GM13976 (cell line): ENCODE results near the gene CACNA1H.

ENCODE experiments used
- DNase-seq: peaks from one replicate; pipeline ENCODE4 v3.0.0; 2012; ENCODE audit warnings: low spot score
- in situ Hi-C: fragments of 300-500 bp; cut with MboI; formaldehyde crosslinking; loops from one replicate; pipeline ENCODE4 v1.12.0; 2022; ENCODE audit warnings: low sequenced_read_pairs, mixed read lengths, inconsistent platforms; ENCODE audit not compliant: unreplicated experiment
- TF ChIP-seq, protein P1 (sequence below): IDR thresholded peaks from 2 replicates; pipeline ENCODE4 v1.5.1; 2012; ENCODE audit warnings: borderline replicate concordance, mild to moderate bottlenecking; ENCODE audit not compliant: insufficient read depth; ENCODE audit errors: extremely low read depth, missing control alignments, control extremely low read depth

The CACNA1H gene

DNA sequence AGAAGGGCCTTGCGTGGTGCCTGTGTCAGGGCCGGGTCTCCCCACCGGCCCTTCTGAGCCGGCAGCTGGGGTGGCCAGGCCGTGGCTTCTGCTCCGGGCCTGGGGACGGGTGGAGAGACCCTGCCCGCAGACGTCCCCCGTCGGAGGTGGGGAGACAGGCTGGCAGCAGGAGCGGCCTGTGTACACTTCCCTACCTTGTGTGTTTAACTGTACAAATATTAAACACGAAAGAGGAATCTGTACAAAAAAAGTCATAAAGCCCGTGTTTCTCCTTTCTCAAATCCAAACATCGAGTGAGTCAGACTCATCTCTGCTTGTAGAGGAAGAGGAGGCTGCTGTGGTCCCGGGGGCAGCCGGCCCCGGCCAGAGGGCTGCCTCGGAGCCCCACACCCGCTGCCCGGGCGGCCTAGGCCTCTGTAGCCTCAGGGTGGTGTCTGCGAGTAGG is 2.0 kb downstream of the CACNA1H start:
- no peak for DNase-seq
- TF ChIP-seq, protein P1, sequence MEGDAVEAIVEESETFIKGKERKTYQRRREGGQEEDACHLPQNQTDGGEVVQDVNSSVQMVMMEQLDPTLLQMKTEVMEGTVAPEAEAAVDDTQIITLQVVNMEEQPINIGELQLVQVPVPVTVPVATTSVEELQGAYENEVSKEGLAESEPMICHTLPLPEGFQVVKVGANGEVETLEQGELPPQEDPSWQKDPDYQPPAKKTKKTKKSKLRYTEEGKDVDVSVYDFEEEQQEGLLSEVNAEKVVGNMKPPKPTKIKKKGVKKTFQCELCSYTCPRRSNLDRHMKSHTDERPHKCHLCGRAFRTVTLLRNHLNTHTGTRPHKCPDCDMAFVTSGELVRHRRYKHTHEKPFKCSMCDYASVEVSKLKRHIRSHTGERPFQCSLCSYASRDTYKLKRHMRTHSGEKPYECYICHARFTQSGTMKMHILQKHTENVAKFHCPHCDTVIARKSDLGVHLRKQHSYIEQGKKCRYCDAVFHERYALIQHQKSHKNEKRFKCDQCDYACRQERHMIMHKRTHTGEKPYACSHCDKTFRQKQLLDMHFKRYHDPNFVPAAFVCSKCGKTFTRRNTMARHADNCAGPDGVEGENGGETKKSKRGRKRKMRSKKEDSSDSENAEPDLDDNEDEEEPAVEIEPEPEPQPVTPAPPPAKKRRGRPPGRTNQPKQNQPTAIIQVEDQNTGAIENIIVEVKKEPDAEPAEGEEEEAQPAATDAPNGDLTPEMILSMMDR: no peak
- in situ Hi-C loops: no loop called here

DNA sequence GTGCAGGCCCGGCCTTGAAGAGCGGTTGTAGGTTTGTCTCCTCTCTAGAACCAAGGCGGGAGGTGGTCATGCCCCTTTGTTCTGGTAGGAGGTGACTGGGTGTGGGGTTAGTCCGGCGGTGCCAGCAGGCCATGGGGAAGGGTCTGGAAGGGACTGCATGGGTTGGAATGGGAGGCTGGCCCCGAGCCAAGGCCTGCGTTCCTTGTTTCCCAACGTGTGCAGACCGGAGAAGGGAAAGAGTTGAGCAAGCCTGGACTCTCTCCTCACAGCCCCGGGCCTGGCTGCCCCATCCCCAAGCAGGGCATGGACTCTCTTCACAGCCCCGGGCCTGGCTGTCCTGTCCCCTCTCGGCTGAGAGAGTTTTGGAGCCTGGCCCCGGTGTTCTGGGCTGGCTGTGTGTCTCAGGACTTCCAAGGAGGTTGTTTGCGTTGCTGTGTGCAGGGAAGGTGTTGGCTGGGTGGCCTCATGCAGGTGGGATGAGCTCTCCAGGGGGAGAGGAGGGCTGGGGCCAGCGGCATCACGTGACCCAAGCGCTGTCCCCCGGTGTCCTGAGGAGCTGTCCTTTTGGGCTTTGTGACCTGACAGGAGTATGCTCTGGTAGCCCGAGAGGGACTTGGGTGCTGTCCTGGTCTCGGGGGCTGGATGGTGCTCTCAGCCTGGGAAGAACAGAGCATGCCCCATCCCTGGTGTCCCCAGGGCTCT is 2.6 kb downstream of the CACNA1H start:
- DNase-seq: no peak
- in situ Hi-C loops: no loop called here
- TF ChIP-seq, protein P1: no peak

DNA sequence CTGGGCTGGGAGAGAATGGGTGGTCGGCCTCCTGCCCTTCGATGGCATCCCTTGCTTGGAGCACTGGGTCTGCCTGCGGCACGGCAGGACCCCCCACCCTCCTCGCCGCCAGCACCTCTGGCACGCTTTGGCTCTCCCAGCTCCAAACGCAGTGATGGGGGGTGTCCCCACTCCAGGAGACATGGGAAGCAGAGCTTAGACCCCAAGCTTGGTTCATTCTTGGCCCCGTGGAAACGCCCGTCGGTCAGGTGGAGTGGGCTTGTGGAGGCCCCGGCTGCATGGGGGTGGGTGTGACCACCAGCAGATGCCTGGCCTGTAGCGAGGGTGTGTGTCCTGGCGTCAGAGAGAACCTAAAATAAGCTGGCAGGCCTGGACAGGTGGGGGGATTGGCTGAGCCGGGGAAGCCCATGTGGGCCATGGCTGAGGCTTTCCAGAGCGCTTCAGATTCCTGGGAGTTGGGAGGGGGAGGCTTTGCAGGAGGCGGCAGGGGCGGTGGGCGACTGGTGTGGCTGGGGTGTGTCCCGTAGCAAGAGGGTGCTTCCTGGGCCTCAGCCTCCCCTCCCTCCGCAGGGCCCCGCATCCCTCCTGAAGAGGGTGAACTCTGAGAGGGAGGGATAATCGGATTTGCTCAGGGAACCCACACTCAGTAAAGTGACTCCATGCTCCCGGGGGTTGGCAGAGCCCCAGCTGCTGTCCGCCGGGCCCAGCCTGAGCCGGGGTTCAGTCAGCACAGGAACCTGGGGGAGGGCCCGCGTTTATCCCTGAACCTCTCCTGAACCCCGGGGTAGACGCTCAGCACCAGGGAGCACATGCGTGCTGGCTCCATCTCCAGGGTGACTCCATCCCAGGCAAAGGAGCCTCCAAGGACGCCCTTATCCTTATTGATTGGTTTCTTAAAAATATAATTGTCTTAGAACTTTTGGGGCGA is 3.4 kb downstream of the CACNA1H start:
- in situ Hi-C loops: no loop called here

DNA sequence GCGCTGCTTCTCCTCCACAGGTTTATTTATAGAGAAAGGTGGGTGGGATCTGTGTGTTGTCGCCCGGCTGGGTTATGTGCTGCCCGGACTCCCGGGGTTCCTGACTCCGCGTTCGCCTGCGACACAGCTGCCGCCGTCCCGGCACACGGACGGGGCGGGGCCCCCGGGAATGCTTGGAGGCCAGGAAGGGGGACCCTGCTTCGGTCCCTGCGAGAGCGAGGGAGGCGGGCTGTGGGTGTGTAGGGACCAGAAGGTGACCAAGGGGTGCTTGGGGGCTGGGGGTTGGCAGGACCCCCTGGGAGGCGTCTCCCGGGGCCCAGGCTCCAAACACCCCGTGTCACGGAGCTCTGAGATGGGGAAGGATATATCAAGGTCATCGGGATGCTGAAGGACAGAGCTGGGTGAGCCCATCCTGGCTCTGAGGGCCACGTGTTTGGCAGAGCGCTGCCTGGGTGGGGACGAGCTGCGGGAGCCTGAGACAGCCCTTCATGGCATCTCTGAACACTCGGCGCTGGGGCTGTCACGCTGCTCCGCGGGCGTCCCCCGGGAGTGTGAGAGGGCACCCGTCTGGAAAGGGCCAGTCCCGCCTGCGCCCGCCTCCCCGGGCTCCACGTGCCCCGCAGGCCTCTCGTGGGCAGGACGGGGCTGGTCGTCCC is 4.2 kb downstream of the CACNA1H start:
- no peak for DNase-seq
- TF ChIP-seq, protein P1: no peak
- in situ Hi-C loops: no loop called here

More for the DNA sequence above, 3.4 kb downstream of the CACNA1H start:
- DNase-seq: no peak
- TF ChIP-seq, protein P1: no peak

DNA sequence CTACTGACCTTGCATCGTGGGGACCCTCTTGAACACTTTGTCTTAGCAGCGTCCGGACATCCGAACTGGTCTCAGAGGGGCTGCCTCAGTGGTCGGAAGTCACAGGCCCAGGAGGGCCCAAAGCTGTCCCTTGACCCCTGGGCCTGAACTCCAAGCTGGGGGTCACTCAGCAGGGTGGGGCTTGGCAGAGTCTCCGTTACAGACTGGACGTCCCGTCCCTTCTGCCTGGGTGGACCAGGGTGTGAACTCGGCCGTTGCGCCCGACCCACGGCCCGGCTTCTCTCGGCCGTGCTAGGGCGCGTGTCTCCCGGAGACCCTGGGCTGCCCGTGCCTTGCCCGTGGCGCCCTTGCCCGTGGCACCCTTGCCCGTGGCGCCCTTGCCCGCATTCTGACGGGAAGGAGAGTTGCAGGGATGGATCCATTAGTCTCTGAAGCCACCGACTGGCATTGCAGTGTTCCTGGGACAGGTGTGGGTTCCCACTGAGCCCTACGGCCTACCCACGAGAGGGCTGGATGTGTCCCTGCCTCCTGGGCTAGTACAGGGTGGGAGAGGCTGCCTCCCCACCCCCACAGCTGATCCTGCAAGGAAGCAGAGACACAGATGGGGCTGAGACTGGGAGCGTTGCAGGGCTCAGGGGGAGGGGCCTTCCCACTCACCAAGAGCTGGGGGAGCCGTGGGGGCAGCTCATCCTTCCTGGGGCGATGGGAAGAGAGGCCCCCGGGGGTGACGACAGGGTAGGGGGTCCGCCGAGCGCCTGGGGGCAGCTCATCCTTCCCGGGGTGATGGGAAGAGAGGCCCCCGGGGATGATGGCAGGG is 4.9 kb downstream of the CACNA1H start:
- in situ Hi-C loops: no loop called here
- DNase-seq: no peak
- TF ChIP-seq, protein P1: no peak
